ENCODE data around the gene HOXA10.

HOXA10 gene

DNA sequence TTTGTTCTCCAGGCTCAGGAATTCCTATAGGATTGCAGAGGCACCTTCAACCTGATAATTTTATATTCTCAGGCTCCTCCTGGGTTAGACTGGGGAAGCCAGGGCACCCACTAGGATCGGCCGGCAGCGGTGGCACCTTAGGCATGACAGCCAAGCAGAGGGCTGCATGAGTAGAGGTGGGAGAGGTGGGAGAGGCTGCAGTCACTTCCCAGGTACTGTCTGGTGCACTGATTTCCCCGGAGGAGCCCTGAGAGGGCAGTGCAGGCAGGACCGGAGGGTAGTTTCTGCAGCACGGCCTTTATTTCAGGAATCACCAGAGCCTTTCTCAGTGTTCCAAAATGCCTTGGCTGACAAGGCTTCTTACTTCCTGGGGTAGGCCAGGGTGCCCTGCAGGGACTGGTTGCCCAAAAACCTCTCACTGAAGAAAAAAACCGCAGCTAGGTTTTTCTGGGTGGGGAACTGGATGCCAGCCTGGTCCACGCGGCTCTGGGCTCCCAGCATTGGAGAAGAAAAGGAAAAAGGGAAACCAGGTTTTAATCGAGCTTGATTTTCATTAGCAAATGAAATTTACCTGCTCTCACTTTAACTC, 29.3 kb upstream of the HOXA10 start:
- DNase-seq: peak; percentile 38

DNA sequence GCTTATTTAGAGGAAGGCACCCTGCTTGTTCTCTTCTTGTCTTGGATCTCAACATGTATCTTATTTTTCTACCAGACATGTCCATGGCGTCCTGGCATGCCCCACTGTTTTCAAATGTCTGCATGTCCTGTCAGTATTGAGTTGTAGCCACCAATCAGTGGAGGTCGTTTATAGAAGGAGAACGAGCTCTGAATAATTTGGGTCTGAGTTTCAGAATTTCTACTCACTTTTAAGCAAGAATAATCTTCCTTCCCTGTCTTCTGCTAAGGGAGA, 28.7 kb upstream of the HOXA10 start:
- peak; percentile 11 for DNase-seq

DNA sequence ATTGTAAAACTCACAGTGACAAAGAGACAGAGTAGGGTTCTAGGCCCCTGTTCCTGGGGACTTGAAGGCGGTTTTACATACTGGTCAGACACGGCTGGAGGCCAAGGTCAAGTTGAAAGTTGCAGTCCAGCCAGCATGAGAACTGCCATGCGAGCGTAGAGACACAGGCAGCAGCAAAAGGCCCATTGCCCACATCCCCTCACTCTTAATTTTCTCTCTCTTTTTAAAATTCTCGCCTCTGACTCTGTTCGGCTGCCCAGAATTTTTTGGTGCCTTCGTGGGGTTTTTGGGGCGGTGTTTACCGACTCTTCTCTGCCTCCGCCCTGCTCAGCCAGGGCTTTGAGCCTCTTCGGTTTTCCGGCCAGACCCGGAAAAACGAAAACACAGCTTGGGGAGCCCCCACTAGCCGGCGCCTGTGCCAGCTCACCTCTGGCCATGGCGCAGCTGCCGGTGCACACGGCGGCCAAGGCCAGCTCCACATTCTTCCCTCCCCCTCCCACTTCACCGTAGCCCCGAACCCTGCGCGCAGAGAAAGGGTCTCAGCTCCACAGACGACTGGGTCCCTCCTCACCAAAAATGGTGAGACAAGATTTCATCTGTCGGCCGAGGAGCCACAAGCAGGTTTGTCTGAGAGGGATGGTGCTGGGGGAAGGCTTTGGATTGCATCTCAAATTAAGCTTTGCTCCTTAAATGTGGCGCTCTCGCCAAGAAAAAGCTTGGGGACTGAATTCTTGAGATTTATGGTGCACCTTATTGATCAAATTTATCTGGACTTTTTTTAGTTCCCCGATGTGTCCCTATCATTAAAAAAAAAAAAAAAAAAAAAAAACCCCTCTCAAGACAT, 28.1 kb upstream of the HOXA10 start:
- DNase-seq: peak; percentile 51

DNA sequence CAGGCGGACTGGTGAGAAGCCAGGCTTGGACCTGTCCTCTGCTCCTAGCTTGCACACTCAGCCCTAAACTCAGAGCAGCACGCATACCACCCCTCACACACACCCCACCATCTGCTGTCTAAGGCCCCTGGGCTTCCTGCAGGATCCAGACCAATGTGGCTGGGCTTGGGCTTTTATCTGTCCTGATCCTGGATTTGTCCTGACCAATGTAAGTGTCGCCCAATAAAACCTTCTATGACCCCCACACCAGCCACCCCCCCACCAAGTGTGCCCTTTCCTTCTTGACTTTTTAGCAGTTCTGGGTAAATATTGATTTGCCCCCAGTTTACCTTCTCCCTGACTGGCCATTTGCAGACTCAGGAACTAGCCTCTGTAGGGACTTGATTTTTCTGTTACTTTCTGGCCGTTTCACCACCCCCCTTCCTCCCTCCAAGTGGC, 27.5 kb upstream of the HOXA10 start:
- no peak for DNase-seq

DNA sequence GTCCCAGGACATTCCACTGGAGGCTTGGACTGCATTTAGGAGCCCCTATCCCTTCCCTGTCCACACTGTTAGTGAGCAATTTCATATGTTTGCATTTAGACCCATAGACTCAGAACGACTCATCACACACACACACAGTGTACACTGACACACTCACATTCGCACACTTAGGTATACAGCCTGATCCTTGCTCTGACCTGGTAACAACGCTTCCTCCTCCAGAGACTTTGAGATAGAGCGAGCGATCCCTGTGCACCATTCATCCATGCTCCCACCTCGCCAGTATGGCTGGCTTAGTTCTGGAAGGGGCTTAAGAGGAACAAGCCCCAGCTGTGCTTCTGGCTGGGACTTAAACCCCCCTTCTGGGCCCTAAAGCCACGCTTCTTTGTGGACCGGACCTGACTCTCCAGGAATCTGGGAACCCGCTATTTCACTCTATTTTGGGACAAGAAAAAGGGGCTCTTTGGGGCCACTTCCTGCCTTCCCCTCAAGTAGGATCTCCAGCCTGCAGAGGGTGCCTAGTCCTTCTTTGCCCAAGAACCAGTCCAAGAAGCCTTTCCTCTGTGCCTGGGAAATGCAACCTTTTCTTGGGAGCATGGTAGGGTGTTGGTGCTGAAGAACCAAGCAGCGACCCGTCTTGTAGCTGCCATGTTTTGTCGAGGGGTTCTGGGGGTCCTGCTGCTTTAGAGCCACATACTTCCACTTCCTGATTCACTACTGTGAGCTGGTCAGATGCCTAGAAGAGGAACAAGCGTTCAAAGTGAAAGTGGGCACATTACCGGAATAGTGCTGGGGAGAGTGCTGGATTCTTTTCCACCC, 26.9 kb upstream of the HOXA10 start:
- peak; percentile 56 for DNase-seq

DNA sequence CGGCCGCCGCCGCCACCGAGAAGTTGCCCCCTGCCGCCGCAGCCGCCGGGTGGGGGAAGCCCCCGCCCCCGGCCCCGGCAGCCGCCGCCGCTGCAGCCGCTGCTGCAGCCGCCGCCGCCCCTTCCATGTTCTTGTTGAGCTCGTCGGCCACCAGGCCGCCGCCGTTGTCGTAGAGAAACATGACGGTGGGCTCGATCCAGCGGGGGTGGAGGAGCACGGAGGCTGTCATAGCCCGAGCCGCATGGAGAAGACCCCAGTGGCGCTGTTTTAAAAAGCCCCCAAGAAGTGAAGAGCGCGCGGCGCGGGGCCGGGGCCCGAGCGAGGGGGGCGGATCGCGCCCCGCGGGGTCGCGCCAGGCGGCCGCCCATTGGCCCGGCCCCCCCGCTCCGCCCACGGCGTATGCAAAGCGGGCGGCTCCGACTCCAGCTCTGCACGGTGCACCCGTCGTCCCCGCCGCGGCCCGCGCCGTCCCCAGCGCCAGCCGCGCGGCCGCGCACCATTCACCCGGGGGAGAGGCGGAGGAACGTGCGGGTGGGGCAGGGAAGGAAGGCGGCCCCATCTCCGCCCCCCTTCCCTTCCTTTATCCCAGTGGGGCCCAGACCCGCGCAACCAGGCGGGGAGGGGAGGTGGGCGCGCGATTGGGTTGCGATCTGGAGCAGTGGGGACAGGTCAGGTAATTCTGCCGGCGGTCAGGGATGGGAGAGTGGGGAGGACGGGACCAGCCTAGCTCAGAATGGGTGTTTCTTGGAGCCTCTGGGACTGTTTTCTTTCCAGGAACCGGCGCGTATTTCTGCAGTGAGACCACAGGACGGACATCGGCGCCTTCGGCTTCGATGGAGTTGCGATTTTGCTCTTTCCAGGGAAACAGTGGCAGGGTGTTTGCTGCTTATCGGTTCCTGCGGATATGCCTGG, 26.0 kb upstream of the HOXA10 start, which contains the start of gene HOXA13:
TSS of gene HOXA13 (minus strand) at position 243 of the 912 bp plus-strand sequence. CDS start at position 229, 14 bp downstream.
- peak; percentile 77 for DNase-seq

DNA sequence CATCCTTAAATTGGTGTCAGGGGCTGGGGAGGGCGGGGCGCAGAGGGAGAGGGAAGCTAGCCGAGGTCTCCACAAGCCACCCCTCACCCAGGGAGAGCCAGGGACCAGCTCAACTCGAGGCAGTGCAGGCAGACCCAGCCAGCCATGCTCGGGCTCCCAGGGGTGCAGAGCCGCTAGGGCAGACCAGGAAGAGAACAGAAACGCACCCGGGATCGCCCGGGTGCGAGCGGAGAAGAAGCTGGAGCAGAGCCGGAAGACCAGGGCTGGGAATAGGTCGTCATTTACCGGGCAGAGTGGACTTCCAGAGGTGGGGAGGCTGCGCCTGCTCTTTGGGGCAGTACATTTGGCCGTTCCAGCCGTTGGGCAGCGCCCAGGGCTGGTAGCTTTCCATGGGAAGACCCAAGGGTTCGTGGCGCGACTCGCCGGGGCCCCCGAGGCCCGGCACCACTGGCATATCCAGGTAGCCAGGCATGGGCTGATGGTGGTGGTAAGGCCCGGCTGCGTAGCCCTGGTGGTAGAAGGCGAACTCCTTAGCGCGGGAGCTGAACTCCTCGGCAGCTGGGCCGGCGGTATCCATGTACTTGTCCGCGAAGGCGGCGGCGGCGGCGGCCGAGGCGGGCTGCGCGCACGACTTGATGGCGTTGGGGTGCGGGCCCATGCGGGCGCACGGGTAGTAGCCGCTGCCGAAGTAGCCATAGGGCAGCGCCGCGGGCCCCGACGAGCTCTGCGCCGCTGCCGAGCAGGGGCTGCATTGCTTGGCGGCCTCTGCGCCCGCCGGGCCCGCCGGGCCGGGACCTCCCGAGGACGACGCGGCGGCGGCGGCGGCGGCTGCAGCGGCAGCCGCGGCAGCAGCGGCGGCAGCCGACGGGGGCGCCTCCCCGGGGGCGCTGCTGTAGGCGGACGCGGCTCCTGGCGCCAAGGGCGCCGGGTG, 25.0 kb upstream of the HOXA10 start:
- peak; percentile 73 for DNase-seq

DNA sequence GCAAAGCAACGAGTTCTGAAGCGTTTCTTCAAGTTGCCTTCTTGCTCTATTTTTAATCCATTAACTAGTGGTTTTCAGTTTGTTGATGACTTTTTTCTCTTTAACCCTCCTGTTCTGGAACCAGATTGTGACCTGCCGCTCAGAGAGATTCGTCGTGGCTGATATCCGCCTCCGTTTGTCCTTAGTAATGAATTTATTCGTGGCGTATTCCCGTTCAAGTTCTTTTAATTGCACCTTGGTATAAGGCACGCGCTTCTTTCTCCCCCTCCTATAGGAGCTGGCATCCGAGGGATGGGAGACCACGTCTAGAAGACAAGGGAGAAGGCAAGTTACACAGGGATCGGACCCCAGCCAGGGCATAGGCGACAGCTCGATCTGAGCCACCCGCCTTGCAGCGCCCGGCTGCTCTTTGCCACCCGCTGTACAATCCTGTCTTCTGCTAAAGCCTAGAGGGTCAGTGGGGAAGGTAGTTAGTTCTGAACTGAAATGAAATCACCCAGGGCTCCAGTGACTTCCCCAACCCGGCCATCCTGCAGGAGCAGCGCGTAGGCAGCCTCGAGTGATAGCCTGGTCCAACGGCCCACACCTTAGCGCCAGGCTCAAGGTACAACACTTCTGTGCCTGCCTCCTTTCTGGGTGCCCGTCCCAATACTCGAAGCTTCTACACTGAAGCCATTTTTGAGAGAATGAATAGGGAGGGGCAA, 24.2 kb upstream of the HOXA10 start:
- DNase-seq: peak; percentile 57

DNA sequence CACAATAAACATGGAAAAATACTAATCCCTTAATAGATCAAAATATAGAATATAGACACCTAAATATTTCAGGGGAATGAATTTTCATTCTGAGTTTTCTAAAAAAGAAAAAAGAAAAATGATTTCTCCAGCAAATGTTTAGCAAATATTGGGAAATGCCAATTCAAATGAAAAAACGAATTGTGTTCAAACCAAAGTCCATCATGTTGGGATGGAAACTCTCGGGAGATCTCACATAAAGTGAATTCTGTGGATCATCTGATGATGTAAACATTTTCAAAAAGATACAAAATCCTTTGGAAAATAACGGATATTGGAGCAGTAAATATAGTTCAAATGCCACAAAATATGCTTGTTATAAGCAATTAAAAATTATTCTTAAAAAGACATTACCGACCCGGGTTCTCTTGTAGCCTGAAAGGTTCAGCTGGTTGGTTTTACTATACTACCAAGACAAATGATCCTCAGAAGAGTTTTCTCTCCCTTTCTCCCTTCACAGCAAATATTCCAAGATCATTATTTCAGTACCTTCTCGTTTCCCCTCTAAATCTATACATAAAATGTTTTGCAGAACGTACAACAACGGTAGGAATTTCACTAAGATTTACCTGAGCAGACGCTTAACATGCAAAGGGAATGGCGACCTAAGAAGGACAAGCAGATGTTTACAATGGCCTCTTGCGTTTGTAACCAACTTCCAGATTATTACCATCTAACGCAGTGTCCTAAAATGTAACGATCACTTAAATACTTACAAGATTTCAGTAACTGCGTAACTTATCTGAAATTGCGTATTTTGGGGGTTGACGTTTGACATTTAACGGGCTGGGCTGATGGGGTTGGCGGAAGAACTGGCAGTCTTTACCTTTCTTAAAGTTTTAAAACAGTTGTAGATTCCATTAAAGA, 23.3 kb upstream of the HOXA10 start:
- DNase-seq: peak; percentile 47

DNA sequence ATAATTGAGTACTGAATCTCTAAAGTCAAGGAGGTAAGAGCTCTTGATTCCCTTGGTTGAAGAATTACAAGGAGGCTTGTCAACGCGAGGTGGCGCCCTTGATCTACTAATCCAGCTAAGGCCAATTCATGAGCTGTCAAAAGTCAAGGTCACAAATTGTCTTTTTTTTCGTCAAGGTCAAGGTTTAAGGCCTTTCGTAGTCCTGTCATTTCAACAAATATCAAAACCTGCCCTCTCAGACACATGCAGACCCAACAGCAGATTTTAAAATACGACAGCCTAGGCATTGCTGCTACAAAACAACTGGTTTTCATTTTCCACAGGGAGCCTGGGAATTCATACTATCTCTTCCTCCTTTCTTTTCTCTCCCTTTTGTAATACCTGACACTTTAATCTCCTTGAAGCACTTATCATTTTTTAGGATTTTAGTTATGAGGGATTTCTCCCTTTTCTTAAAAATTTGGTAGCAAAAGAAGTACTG, 22.2 kb upstream of the HOXA10 start:
- DNase-seq: peak; percentile 90

DNA sequence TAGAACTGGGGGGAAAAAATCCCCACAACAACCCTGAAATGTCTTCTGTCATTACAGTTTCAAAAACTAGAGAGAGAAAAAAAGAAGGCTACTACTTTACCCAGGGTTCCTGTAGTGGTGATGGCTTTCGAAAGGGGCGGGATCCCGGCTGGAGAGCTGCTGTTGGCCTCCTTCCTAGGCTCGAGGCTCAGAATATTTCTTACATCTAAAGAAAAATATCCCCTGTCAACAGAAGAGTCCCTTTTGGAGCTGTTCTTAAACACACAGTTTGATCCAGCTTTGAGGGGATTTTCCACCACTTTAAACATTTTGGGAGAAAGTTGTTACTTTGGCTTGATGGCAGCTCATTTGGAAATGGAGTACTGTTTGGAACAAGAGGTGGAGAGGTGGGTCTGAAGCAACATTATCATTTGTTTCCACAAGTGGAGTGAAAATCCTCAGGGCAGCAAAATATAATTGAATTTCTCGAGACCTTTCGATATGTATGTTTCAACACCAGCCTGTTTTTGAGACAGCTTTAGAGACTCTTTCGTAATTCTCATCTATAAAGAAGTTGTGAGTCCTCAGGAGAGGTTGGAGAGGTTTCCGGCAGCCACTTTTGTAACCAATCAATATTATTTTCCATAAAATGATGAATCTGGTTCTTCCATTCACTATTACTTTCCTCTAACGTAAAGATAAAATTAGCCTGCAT, 20.7 kb upstream of the HOXA10 start:
- peak; percentile 42 for DNase-seq

DNA sequence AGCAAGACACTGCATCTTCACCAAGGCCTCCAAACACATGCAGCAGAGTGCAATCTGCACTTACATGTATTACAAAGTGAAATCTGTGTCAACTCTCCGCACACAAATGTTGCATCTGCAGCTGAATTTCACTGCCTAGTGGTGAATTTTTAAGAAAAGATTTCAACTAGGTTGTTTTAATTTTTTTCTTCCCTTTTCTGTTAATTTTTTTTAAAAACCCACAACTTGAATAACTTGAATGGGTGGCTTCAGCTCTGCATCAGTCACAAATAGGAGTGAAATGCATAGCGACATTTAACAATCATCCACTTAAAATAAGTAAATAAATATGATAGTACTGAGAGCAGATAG, 19.9 kb upstream of the HOXA10 start:
- no peak for DNase-seq

DNA sequence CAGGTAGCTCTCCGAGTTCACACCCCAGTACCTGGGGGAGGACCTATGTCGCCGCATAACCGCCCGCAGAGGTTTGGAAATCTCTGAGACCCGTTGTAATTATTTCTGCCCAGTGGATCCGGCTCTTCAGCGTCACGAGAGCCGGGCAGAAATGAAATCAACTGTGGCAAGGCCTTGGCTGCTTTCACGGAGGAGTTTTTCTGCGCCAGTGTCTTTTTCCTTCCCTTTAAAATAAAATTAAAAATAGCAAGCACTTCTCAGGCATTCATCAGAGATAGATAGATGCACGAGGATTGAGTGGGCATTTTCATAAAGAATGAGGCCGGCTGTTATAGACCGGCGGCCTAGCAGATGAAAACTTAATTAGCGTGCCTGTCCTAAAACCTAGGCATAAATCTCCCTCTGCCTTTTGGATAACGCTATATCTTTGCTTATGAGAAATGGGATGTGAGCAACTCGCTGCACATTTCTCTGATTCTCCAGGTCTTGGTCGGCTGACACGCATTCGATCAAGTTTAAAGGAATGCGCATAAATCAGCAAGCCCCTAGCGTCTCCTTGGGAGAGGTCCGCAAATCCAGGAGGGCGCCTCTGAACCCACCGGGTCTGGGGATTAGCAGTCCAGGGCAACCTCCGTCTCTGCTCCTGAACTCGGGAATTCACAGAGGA, 19.3 kb upstream of the HOXA10 start:
- peak; percentile 60 for DNase-seq

DNA sequence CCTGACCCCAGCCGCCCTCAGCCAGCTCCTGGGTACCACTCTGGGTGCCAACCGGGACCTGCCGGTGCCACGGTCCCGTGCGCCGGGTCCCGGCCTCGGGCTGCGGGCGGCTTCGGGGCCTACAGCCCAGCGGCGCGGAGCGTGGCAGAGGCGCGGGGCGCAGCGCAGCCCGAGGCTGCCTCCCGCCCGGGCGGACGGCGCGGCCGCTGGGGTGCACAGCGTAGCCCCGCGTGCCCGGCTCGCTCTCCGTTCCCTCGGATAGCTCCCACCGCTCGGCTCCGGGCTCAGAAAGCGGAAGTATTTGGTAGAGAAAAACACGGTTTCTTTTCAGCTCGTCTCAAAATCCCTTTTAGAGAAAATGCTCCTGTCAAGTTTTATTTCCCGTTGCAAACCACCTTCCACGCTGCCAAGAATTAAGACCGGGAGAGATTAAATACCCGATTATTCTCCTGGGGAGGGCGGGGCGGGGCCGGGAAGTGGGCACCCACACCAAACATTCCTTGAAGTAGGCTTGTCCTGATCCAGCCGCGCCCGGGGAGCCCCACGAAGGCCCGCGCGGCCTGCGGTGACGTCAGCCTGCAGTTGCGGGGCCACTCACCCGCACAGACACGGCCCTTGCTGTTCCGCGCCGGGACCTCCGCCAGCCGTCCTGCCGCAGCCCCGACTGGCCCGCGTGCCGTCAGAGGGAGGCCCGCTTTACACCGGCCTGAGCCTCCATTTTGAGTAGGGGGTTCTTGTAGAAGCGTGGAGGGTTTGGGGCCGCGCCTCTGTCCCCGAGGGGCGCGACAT, 18.6 kb upstream of the HOXA10 start:
- DNase-seq: peak; percentile 71

DNA sequence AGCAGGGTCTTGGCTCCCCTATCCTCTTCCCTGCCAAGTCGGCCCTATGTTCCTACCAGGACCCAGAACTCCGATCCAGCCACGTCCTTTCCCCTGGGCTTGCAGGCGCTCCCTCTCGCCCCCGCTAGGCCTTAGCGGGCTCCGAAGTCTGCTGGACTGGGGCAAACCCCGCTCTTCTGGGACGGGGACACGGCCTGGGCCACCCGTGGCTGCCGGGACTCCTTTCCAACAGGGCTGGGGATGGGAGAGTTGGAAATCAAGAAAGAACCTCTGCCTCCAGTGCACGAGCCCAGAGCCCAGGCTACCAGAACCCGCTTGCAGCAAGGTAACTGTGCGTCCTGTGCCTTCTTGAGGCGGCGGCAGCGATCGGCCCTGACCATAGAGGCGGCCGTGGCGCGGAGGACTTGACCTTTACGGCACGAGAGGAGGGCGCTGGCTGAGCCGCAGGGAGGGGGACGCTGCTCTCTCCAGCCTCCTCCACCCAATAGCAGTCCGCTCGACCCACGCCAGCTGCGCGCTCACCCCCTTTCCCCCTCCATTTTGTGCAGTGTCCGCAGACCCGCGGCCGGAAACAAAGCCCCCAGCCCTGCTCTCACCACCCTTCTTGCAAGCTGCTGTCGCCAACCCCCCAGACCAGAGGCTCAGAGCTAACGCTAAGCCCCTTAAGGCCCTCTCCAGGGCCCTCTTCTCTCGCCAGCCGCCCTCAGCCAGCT, 17.9 kb upstream of the HOXA10 start:
- peak; percentile 73 for DNase-seq

DNA sequence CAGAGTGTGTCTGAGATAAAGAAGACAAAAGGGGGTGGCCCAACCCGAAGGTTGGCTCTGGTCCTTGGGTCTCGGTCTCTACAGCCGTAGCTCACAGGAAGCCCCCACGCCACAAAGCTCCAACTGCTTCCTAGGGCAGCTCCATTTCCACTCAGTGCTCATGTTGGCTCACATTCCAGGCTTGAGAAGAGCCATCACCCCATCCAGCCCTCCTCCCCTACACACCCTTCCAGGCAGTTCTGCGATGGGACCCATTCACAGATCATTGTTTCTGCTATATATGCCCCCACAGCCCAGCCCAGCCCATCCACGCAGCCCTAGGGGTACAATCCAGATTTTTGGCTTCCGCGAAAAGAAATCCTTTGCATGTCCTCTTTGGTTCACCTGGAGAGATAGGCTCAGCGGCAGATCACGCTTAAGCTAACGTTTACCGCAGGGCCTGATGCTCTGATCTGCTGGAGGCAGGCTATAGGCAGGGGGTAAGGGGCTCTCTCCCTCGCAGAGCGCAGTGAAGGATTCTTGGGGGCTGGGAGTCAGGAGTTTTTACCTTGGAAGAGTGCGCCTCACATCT, 17.1 kb upstream of the HOXA10 start:
- DNase-seq: no peak
